SIG-M5 (cell line): Measurements from ENCODE around the gene MBD2.
"Not testable (repeated sequence)": the region's sequence is repeated elsewhere in the genome, so short reads cannot be mapped to it uniquely, and the experiment has no call there.

ENCODE experiments used
- DNase-seq: peaks from one replicate; lab custom pipeline; 2025; lab: John Stamatoyannopoulos, UW

Gene MBD2

DNA sequence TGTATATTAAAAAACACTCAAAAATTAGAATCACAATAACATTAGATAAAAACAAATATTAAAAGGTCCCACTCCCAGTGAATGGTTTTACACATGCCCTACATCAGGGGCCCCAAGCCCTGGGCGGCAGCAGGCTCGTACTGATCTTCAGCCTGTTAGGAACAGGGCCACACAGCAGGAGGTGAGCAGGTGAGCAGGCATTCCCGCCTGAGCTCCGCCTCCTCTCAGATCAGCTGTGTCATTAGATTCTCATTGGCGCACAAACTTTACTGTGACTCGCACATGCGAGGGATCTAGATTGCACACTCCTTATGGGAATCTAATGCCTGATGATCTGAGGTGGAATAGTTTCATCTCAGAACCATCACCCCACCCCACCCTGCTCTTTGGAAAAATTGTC lies 74.2 kb downstream of the MBD2 start:
- DNase-seq: no peak

DNA sequence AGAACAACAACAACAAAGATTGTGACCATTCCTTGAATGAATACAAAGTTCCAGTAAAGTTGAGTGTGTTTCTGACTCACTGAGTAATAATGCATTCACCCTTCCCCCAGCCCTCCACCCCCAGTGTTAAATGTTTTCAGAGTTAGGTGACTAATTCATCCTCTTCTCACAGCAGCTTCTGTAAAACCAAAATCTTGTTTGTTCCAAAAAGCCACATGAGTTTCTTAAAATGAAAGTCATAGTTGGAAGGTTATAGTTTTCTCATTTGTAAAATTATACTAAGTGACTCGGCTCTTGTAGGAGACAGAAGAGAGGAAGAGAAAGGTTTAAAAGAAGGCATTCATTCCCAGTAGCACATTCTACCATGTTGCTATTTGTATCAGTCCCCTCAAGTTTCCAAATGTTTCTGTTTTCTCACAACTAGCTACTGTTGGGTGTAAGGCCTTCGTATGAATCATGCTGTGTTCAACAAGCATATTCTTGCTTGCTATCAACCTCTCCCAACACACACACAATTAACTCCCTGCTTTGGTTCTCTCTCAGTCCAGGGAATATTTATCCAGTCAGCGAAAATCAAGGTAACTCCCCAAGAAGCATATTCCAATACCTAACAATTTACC lies 75.3 kb downstream of the MBD2 start:
- DNase-seq: no peak

DNA sequence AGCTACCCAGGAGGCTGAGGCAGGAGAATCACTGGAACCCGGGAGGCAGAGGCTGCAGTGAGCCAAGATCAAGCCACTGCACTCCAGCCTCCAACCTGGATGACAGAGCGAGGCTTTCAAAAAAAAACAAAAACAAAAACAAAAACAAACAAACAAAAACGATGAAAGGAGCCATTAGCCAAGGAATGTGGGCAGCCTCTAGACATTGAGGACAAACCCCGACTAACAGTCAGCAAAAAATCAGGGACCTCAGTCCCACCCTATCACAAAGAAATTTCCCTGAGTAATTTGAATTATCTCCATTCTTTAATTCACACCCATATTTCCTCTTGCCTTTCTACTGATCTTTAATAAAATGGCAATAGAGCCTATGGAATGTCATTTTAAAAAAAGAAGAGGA lies 75.8 kb downstream of the MBD2 start:
- no peak for DNase-seq

DNA sequence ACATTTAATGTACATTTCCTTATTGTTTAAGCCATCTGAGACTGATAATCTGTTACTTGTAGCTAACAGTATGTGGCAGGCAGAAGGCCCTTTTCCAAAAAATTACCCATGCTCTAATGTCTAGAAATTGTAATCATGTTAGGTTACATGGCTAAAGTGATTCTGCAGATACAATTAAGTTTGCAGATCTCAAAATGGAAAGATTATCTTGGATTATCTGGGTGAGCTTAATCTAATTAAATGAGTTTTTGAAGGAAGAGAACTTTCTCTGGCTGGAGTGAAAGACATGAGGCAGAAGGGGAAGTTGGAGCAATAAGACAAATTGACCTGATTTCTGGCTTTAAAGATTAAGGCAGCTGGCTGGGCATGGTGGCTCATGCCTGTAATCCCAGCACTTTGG lies 76.3 kb downstream of the MBD2 start:
- no peak for DNase-seq

DNA sequence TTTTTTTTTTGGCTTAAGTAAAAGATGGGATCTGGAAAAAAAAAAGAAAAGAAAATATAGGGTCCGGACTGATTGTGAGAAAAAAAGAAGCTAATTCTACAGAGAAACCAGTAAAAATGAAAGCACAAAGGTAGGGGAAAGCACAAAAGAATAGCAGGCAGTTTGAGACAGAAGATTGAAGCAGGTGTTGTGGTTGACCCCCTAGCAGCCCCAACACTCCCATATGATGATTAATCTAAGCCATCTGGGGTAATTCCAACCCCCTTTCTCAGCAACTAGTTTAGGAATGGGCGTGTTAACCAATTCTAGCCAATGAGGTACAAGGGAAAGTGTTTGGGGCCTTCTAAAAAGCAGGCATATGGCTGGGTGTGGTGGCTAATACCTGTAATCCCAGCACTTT lies 77.0 kb downstream of the MBD2 start:
- DNase-seq: no peak

DNA sequence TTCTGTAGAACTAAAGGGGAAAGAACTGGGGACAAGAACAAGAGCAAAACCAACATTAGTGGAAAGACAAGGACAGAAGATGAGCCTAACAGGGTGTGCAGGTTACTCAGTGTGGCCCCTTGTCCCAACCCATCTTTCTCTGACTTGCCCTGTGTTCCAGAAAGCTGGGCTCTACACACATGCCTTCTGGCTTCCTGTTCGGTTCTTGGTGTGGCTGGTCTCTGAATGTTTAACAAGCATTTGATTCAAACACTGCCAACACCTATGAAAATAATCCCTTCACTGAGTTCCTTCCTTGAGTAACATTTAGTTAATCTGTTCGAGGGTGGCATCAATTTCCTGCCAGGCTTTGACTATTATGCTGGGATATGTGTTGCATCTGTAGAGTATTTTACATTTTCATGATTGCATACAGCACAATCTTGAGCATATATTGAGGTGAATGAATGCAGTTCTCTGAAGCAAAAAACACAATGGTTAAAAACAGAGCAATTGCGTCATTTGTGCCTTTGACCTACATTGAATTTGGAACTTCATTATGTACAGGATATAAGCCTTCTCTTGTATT lies 83.3 kb downstream of the MBD2 start:
- no peak for DNase-seq

DNA sequence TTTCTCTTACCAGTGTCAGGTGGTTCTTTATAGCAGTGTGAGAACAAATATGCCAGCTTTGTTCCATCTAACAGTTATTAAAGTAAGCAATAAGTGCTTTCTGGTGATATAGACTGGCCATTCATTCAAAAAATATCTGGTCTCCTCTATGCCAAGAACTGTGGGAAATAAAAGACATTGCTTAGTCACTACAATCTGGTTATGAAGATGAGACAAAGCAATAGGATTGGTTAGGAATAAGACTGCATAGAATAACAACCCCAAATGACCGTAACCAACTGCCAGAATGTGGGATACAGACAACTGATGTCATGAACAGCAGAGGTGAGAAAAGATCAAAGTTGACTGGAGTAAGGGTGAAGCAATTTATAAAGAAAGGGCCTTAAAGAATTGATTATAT lies 83.8 kb downstream of the MBD2 start:
- DNase-seq: no peak

DNA sequence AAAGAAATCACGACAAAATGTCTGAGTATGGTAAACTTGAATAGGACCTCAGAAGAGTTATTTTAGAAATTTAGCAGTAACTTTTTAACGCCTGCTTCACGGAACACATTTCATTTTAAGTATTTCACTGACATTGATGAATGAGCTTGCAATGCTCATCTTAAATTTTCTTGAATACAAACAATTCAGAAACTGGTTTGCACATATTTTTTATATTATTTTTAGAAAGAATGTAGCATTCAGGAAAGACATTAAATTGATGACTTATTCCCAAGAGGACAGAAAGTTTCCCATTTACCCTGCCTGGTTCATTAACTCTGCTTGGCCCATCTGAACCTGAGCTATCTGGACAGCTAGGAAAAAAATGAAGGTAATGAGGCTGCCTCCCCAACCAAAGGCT lies 89.3 kb downstream of the MBD2 start:
- no peak for DNase-seq

DNA sequence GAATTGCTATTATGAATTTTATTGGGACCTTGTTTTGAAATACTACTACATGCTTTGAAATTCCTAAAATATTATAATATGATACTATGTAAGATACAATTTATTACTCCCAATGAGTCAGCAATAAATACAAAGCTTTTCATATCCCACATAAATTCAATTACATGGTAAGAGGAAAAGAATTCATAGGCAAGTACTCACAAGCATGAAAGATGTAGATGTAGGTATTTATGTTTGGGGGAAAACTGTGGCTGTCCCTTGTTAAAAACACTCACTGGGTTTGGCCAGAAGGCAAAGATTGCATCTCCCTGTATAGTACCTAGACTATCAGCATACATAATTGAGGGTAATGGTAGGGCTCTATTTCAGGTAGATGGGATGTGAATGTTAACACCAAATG lies 90.4 kb downstream of the MBD2 start:
- no peak for DNase-seq

DNA sequence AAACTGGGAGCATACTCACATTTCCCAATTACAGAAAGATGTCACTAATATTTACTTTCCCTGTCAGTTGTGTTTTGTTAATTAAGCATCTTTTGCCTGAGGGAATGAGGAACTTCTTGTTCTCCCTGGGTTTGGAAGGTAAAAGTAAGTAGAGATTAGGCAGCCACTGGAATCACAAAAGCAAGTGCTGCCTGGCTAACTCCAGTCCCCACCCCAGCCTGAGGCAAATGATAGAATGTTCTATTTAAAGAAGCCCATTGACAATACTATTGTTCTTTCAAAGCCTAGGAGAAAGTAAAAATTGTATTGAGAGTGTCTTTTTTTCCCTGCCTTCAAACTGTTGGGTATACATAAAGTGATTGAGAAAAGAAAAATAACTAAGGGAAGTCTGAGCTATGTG lies 93.8 kb downstream of the MBD2 start:
- no peak for DNase-seq

DNA sequence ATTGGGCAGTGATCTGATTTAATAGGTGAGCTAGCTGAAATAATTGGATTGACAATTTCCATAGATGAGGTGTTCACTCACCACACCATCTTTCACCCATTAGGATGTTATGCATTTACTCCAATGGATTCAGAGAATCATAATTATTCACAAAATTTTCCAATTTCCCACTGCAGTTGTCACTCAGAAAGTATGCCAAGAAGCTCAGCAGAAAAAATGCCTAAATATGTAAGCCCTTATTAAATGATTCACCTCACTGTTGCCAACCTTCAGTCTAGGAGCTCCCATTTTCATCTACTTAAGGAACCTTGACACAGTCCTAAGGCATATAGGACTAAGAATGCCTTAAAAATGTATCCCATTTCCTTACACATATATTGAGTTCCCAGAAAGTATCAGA lies 94.3 kb downstream of the MBD2 start:
- no peak for DNase-seq

DNA sequence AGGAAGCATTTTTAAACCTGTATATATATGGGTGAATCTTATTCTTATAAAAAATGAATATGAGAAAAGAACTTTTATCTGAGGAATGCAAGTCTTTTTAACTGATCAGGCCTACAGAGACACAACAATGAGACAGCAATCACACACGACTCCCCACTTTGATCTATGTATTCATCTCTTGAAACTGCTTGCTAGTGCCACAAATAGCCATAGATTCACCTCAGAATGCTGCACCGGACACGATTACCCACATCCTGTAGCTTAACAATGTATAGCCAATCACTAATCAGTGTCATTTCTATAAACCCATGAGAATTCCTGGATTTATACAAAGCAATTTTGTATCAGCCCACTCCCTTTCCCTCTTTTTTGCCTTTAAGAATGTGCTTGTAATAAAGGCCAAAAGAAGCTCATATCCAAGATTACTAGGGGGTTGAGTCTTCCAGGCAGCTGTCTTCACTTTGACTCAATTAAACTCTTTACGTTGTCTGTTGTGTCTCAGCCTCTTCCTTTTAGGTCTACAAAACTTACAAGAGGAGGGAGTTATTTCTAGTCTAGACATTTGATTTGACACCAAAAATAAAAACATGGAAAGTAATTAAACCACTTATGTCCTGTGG lies 94.9 kb downstream of the MBD2 start:
- DNase-seq: no peak

DNA sequence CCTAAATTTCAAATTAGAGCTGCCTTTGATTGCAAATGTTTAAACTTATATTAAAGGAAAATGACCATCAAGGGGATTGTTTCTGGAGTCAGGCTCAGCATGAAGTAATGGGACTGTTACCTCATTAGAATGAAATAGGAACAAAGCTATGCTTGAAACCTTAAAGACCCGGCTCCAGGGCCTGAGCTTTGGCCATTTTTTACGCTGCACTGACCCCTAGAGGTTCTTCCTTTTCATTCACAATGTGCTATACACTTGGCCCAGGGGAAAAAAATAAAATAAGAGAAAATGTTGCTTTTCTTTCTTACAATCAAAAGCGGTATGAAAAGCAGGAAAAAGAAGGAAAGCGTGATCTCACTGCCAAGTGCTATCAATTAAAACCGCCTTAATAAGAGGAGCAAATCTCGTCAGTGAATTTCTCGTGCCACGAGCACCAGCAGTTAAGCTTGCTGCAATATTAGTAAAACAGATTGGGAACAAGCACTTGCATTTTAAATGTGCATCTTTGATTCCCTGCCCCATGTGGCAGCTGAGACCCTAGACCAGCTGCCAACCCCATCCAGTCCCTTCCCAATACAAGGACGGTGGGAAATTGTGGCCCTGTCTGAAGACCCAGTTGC lies 96.6 kb downstream of the MBD2 start:
- no peak for DNase-seq

DNA sequence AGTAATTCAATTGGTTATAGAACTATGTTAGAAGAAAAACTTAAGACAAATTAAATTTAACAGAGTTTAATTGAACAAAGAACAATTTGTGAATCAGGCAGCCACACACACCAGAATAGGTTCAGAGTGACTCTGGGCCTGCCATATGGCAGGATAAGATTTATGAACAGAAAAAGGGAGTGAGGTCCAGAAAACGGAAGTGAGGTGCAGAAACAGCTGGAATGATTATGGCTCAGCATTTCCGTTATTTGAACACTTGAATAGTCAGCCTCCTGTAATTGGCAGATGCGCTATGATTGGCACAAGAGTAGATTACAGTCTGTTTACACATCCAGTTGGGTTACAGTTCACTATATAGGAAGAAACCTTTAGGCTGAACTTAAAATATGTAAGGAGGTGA lies 99.0 kb downstream of the MBD2 start:
- DNase-seq: no peak

DNA sequence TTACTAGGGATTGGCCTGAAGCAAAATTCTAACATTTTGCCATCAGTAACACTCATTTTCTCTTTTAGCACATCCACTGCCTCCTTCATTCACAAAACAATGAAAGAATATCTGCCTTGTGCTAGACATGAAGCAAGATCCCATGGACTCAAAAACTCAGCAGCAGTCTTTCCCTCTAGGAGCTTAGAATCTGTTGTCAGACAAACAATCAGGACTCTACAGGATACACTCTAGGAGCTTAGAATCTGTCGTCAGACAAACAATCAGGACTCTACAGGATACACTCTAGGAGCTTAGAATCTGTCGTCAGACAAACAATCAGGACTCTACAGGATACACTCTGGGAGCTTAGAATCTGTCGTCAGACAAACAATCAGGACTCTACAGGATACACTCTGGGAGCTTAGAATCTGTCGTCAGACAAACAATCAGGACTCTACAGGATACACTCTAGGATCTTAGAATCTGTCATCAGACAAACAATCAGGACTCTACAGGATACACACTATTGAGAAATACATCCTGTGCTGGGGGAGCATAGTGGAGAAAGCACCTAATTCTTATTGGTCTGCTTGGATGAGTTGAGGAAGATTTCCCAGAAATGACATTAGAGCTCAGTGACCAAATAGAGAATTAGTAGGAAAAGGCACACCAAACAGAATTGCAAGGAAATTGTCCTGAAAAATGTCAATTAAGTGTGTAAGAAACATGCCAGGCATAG lies 100.6 kb downstream of the MBD2 start:
- not testable (repeated sequence) for DNase-seq

DNA sequence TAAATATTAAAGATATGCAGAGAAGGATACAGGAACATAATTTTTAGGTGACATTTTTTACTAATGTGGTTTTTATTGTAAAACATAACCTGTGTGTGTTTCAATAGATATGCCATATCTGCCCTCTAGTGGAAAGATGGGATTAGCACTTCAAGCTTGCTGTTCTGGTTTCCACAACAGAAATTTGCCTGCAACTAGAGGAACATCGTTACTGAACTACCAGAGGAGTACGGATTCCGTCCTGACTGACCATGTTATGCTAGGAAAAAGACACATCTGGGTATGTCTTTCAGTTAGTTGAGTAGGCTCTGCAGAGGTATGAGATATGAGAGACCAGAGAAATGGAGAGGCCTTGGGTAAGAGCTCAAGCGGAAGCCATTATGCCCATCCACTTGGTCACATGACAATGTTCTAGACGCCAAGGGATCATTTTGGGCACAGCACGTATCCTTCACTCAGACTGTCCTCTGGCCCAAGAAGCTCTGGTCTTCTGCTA lies 104.9 kb downstream of the MBD2 start:
- no peak for DNase-seq

DNA sequence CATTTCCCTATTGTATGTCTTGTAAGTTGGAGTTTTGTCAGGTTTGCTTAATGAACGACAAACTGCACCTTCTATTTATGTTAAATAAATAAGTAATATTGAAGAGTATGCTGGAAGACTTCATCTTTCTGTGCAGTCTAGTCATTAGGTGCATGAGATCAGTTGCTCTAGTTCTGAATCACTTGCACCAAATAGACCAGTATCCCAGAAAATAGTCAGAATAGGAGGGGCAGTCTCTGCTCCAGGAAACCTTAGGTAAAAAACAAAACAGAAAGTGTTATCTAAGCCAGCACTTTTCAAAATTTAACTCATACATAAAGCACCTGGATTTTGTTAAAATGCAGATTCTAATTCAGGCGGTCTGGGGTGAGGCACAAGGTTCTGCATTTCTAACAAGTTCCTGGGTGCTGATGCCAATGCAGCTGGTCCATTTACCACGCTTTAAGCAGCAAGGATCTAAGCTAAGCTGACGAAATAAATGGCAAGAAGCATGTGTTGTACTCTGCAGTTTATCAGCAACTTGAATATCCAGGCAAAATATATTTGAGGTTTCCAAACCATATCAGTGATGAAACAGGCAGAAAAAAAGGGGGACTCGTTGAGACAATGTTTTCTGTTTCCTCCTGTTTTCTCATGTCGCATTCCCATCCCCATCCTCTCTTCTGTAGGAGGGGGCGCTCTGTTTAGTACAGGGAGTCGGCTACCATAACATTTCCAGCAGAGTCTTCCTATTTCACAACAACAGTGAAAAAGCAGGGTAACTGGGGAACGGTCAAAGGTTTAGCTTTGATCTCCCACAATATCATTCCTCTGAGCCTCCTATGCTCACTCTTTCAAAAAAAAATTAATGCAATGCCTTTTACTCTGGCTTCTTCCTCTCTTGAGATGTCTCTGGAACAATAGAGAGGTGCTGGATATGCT lies 106.4 kb downstream of the MBD2 start:
- no peak for DNase-seq

DNA sequence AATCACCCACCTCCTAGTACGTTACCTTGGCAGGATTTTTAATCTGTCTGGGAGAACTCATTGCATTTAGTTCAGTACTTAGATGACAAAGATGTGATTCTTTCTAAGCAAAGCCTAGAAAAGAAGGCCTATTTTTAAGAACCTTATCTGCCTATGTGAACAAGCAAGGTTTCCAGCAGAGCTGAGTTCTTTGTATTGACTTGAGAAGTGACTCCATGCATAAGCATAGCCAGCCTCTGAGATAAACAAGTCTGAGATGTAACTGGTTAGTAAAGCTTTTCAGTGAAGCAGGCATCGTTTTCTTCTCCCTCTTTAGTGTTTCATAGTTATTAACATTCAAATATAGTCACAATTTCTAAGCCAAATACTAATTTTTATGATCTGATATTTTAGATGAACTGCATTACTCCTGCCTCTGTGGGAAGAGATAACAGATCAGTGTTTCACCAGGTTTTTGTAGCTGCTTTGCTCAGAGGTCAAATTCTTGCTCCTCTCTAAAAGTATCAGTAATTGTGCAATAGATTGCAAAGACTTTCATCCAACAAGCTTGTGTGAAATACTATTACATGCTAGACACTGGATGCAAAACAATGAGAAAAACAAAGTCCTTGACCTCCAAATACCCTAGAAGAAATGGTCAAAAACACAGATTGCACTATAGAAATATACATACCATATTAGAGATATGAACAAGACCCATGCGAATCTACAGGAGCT lies 107.8 kb downstream of the MBD2 start:
- no peak for DNase-seq

DNA sequence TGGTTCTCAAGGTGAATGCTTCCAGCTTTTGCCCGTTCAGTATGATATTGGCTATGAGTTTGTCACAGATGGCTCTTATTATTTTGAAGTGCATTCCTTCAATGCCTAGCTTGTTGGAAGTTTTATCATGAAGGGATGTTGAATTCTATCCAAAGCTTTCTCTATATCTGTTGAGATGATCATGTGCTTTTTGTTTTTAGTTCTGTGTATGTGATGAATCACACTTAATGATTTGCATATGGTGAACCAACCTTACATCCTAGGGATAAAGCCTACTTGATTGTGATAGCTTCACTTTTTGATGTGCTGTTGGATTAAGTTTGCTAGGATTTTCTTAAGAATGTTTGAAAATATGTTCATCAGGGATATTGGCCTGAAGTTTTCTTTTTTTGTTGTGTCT lies 112.1 kb downstream of the MBD2 start:
- DNase-seq: no peak

DNA sequence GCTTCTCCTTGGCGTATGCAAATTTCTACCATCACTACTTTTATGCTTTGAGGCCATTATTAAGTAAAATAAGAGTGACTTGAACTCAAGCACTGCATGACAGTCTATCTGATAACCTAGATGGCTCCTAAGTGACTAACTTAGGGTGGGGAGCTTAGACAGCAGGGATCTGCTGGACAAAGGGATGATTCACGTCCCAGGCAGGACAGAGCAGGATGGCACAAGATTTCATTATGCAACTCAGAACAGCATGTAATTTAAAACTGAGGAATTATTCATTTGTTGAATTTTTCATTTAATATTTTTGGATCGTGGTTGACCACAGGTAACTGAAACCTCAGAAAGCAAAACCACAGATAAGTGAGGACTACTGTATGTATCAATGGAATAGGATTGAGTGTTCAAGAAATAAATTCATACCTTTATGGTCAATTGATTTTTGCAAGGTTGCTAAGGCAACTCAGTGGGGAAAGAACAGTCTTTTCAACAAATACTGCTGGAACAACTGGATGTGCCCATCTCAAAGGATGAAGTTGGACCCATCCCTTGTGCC lies 115.3 kb downstream of the MBD2 start:
- no peak for DNase-seq

DNA sequence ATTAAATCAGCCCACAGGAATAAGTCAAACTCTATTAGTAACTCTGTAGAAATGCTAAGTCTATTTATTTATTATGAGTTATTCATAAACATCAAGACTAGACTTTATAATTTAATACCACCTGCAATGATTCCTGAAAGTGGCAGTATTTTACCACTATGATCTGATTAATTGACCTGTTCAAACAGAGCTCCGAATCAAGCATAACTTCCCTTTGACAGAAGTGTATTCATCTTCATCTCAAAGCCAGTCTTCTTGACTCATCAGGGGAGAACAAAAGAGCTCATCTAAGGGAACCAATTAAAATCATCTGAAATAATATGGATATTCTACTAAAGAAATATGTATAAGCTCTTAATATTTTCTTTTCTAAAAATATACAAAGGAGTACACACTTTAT lies 122.3 kb downstream of the MBD2 start:
- no peak for DNase-seq
